Astrocyte of the spinal cord (primary cell): Measurements from ENCODE around the gene RGS9BP.
"Not testable (repeated sequence)": the region's sequence is repeated elsewhere in the genome, so short reads cannot be mapped to it uniquely, and the experiment has no call there.

ENCODE experiments used
- DNase-seq: peaks from one replicate; pipeline ENCODE4 v3.0.0; 2011; ENCODE audit warnings: low read depth, low spot score
- H3K4me3 ChIP-seq: 2 replicates; pipeline ENCODE4 v1.5.1; 2011; ENCODE audit warnings: low read depth, mild to moderate bottlenecking, low read length, moderate library complexity
- in situ Hi-C: cut with HindIII; loops from 2 replicates; pipeline ENCODE4 v1.10.0; 2017; ENCODE audit warnings: low sequenced_read_pairs
- TF ChIP-seq, protein P1 (sequence below): IDR thresholded peaks from 2 replicates; pipeline ENCODE4 v1.5.1; 2012; ENCODE audit warnings: low read depth, mild to moderate bottlenecking, low read length, inconsistent platforms

Gene RGS9BP

DNA sequence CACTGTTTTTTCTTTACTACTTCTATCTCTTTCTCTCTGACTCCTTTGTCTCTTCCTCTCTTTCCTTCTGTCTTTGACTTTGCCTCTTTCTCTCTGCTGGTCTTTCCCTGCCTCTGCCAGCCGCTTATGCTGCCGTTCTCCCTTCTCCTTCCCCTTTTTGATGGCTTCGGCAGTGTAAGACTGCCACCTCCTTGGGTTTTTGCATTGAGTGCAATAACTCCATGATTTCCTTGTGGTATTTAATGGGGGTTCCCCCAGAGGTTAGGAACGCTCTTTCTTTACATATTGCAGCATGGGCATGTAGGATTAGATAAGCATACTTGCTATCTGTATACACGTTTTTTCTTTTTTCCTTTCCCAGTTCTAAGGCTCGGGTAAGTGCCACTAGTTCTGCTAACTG is 19.9 kb downstream of the RGS9BP start:
- DNase-seq, H3K4me3 ChIP-seq, in situ Hi-C loops: not testable (repeated sequence)

DNA sequence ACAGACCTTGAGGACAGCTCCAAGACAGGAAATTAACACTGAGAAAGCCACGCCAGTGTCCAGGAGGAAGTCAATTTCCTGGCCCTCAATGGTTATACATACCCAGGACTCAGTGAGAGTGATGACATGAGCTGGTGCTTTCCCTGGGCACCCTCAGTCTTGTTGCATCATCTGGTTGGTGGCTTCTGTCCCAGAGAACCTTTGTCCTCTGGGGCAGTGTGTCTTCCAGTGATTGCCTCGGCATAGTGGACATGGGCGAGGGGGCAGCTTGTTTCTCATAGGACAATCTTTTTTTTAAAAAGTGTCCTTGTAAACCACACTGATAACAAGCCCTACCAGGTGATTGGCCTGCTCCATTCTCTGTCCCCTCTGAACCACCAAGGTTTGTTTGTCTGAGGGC is 21.1 kb downstream of the RGS9BP start:
- in situ Hi-C loops, H3K4me3 ChIP-seq, DNase-seq: not testable (repeated sequence)

DNA sequence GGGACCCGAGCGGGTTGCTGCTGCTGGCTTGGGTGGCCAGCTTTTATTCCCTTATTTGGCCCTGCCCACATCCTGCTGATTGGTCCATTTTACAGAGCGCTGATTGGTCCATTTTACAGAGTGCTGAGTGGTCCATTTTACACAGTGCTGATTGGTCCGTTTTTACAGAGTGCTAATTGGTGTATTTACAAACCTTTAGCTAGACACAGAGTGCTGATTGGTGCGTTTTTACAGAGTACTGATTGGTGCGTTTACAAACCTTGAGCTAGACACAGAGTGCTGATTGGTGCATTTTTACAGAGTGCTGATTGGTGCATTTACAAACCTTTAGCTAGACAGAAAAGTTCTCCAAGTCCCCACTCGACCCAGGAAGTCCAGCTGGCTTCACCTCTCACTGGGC is 24.5 kb downstream of the RGS9BP start:
- H3K4me3 ChIP-seq, in situ Hi-C loops, DNase-seq: not testable (repeated sequence)

DNA sequence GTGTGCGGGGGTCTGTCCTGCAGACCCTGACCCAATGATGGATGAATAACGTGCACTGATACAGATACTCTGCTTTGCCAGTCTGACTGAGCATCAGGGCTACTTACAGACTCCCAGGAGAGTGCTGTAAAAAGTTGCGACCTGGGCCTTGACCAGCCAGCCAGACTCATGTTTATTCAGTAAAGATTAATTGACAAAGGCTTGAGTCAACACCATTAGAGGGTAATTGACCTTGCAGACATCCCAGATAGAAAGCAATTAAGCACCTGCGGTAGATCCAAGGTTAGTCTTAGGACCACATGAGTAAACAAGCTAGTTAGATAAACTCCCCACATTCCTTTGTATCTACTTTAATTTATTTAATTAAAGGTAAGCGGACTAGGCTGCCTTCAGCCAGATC is 26.4 kb downstream of the RGS9BP start:
- no peak for DNase-seq
- TF ChIP-seq, protein P1, sequence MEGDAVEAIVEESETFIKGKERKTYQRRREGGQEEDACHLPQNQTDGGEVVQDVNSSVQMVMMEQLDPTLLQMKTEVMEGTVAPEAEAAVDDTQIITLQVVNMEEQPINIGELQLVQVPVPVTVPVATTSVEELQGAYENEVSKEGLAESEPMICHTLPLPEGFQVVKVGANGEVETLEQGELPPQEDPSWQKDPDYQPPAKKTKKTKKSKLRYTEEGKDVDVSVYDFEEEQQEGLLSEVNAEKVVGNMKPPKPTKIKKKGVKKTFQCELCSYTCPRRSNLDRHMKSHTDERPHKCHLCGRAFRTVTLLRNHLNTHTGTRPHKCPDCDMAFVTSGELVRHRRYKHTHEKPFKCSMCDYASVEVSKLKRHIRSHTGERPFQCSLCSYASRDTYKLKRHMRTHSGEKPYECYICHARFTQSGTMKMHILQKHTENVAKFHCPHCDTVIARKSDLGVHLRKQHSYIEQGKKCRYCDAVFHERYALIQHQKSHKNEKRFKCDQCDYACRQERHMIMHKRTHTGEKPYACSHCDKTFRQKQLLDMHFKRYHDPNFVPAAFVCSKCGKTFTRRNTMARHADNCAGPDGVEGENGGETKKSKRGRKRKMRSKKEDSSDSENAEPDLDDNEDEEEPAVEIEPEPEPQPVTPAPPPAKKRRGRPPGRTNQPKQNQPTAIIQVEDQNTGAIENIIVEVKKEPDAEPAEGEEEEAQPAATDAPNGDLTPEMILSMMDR, result no peak
- no peak overlapping the region for H3K4me3 ChIP-seq
- in situ Hi-C loops, result no loop called here

DNA sequence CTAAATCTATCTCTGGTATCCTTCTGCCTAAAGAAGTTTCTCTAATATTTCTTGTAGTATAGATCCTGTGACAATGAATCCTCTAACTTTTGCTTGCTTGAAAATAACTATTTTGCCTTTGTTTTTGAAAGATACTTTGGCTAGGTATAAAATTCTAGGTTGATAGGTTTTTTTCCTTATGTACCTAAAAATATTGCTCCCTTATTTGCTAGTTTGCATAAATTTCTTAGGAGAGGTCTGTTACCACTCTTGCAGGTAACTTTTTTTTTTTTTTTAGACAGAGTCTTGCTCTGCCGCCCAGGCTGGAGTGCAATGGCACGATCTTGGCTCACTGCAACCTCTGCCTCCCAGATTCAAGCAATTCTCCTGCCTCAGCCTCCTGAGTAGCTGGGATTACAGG is 28.4 kb downstream of the RGS9BP start:
- in situ Hi-C loops, H3K4me3 ChIP-seq, DNase-seq: not testable (repeated sequence)

DNA sequence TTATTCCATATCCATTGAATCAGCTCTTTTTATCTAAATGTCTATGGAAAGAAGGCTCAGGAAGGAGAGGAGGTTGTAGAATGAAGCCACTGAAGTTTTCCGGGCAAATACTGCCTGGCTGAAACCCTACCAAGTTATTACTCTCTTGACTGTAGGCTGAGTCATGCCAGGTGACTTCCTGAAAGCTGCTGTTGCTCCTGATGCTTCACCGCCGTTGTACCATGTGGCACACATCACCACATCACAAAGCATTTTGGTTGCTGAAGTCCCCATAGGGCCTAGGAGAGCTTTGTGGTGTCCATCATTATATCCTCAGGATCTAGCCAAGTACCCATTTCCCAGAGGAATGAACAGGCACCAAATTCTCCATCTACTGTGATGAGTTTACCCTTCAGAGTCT is 32.8 kb downstream of the RGS9BP start:
- no peak for DNase-seq
- TF ChIP-seq, protein P1, result no peak
- H3K4me3 ChIP-seq, result no peak overlapping the region
- in situ Hi-C loops, result no loop called here

DNA sequence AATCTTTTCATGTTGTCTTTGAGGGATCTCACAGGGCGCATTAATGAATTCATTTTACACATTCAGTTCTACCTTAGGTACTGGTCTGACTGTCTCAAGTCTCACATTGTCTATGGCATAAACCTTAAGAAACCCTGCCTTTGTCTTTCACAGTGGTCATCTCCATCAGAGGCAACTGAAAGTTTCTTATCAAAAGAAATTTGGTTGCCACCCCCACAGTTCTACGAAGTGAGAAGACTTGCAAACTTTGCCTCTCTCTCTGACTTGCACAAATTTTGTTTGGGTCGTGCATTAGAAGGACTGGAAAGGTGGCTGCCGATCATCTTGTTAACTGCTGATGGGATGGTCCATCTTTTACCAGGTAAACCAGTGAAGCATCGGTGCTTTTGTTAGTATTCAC is 33.4 kb downstream of the RGS9BP start:
- TF ChIP-seq, protein P1, result no peak
- in situ Hi-C loops, result no loop called here
- no peak for DNase-seq
- no peak overlapping the region for H3K4me3 ChIP-seq

DNA sequence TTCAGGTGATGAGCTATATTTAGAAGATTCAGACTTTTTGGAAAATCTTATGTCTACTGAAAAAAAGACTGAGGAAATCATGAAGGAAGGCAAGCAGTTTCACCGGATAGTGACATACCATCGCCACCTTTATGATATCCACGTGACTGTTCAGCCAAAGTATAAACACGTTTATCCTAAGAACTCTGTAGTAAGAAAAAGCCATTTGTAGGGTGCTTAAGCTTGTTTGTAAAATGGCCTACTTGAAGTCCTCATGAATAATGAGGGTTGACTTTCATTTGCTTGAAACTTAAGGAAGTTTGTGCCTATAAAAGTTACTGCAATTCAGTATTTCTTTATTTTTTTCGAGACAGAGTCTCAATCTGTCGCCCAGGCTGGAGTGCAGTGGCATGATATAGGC is 36.1 kb downstream of the RGS9BP start:
- TF ChIP-seq, protein P1, result no peak
- in situ Hi-C loops, result no loop called here

DNA sequence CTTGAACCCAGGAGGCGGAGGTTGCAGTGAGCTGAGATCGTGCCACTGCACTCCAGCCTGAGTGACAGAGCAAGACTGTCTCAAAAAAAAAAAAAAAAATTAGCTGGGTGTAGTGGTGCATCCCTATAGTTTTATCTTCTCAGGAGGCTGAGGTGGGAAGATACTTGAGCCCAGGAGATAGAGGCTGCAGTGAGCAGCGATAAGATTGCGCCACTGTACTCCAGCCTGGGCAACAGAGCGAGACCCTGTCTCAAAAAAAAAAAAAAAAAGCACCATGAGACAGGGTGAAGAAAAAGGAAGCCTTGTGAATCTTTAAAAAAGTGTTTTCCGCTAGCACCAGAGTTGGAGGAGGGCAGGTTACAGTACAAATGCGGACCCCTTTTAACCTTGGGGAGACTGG is 40.6 kb downstream of the RGS9BP start:
- DNase-seq, H3K4me3 ChIP-seq, in situ Hi-C loops: not testable (repeated sequence)

More for the DNA sequence above, 36.1 kb downstream of the RGS9BP start:
- H3K4me3 ChIP-seq, result no peak overlapping the region
- no peak for DNase-seq
